Measurements from ENCODE around the gene PEPD. TPM values are rescaled to one million over a fixed set of nuclear protein-coding genes. Genes with fewer than 3 reads are reported as not detected.

Gene PEPD
- total RNA-seq, 1 experiment from 2014 or later, result 83.1 TPM

DNA sequence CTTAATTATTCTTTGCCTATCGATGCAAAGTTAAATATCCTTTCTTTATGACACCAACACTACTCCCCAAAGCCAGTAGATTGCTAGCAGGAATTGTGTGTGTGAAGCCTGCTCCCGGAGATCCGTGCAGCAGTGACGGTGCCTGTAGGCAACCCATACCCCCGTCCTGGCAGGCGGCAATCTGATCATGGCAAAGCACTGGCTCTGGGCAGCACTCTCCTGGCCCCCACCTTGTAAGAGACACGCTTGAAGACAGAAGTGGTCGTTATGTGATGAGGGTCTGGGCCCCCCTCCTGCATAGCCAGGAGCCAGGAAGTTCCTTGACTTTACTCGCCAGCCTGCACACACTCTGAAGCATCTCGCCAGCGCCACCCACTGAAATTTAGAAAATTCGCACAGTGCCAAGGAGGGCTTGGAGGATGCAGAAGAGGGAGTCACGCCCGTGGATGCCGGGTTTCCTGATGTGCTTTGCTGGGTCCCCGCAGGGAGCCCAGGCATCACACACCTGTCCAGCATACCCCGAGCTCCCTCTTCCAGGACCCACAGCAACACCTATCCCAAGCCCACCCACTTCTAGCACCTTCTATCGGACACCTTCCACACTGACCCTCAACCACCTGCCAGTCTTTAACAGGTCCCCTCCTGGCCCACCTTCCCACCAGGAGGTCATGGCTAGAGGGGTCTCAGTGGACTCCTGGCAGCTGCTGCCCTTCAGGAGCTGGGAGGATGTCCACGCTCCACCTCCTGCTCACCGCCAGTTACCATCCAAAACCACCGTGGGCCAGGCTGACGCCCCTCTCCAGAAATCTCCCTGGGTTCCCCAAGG, 93.6 kb downstream of the PEPD start (continued):
- TF ChIP-seq, protein P1, sequence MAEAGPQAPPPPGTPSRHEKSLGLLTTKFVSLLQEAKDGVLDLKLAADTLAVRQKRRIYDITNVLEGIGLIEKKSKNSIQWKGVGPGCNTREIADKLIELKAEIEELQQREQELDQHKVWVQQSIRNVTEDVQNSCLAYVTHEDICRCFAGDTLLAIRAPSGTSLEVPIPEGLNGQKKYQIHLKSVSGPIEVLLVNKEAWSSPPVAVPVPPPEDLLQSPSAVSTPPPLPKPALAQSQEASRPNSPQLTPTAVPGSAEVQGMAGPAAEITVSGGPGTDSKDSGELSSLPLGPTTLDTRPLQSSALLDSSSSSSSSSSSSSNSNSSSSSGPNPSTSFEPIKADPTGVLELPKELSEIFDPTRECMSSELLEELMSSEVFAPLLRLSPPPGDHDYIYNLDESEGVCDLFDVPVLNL (CRISPR knock-in tag; IDR thresholded peaks at IDR 0.05; ENCODE audit: borderline replicate concordance, low read depth), result no peak
- no peak for TF ChIP-seq TEAD4 (CRISPR knock-in tag; IDR thresholded peaks at IDR 0.05)

DNA sequence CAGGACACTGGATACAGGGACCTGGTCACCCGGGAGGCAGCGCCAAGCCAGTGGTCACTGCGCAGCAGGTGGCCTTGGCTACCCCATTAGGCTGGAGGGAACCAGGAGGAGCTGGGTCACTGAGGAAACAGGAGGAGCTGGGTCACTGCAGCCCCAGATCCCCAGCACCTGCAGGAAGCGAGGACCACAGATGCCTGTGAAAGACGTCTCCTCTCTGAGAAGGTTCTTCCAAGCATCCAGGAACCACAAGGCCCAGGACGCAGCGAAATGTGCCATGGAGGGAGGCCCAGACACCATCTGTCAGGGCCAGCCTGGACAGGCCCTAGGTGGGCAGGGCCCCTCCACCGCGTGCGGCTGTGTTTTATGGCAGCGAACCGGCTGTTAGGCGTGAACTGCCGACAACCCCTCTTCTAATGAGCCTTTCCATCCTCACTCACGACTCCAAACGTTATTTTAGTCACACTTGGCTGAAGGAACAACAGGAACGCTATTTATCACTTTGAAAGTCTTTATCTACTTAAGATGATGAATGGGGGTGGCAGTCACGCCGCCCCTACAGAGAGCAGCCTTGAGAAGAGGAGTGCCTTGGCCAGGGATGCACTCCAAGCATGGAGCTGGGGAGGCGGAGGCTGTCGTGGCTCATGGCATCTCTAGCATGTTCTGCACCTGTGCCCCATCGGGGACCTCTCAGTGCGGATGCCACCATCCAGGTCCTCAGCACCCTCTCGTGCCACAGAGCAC, 94.8 kb downstream of the PEPD start:
- H3K27me3 Mint-ChIP-seq (ENCODE audit: low read depth), result no peaks in the 10 kb centered on the region
- H3K9me3 Mint-ChIP-seq, result no peaks in the 10 kb centered on the region
- no peak for DNase-seq (ENCODE audit: low spot score)
- no peak overlapping the region for H3K27ac Mint-ChIP-seq
- no peaks in the 10 kb centered on the region for H3K4me1 Mint-ChIP-seq
- ATAC-seq, result no peak
- CTCF ChIA-PET, result interaction anchor here (1.0 to 2.9 kb wide), 2 partner anchors 11 to 341 kb away, joined by 4 to 10 read pairs; no protein-coding TSS in a partner anchor
- POLR2A ChIA-PET, result no interaction called here
- H3K36me3 Mint-ChIP-seq, result no peaks in the 10 kb centered on the region
- TF ChIP-seq FOXP1 (CRISPR knock-in tag; IDR thresholded peaks at IDR 0.05; ENCODE audit: borderline replicate concordance), result no peak
- TF ChIP-seq, protein P2, sequence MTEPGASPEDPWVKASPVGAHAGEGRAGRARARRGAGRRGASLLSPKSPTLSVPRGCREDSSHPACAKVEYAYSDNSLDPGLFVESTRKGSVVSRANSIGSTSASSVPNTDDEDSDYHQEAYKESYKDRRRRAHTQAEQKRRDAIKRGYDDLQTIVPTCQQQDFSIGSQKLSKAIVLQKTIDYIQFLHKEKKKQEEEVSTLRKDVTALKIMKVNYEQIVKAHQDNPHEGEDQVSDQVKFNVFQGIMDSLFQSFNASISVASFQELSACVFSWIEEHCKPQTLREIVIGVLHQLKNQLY (CRISPR knock-in tag; IDR thresholded peaks at IDR 0.05), result no peak
- TF ChIP-seq GRHL2 (CRISPR knock-in tag; IDR thresholded peaks at IDR 0.05; ENCODE audit: insufficient replicate concordance, severe bottlenecking), result no peak
- no peak for TF ChIP-seq CREB1 (CRISPR knock-in tag; IDR thresholded peaks at IDR 0.05)
- no peak overlapping the region for H3K4me3 Mint-ChIP-seq

DNA sequence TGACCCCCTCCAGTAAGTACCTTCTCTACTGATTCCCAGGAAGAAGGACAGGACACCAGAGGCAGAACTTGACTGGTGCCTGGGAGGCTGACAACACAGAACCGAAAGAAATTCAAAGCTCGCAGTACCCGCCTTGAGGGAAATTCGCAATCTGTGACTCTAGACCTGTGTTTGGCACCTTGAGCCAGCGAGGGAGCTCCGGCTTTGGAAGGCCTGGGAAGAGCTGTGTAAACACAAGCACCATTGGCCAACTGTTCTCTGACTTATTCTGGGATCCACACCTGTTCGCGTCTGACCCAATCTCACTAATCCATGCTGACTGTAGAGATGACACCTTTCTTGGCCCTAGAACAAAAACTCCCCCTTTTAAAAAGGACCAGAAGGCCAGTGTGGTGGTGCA, 97.4 kb downstream of the PEPD start:
- Mint-ChIP-seq H3K36me3 (no peaks in the 10 kb centered on the region), H3K27me3 (ENCODE audit: low read depth) (no peaks in the 10 kb centered on the region), H3K4me1 (peaks cover 4% of the 10 kb centered on the region; the same call in 1 of the 2 replicates), H3K9me3 (no peaks in the 10 kb centered on the region), H3K4me3 (no peak overlapping the region), H3K27ac (no peak overlapping the region)
- ChIA-PET CTCF (interaction anchor here (1.0 kb wide), 1 partner anchor 189 kb away, joined by 3 read pairs; no protein-coding TSS in a partner anchor), POLR2A (no interaction called here)
- ATAC-seq (no peak), DNase-seq (ENCODE audit: low spot score) (no peak)
- TF ChIP-seq ZNF317 (CRISPR knock-in tag; IDR thresholded peaks at IDR 0.05; ENCODE audit: borderline replicate concordance, low read depth), result no peak
- no peak for TF ChIP-seq SMAD3 (CRISPR knock-in tag; IDR thresholded peaks at IDR 0.05; ENCODE audit: borderline replicate concordance)
- TF ChIP-seq NR2C2 (CRISPR knock-in tag; IDR thresholded peaks at IDR 0.05), result no peak
- no peak for TF ChIP-seq GABPB1 (CRISPR knock-in tag; IDR thresholded peaks at IDR 0.05)
- no peak for TF ChIP-seq ATF6 (CRISPR knock-in tag; IDR thresholded peaks at IDR 0.05)
- TF ChIP-seq PRRX2 (CRISPR knock-in tag; IDR thresholded peaks at IDR 0.05), result no peak
- no peak for TF ChIP-seq ZNF416 (CRISPR knock-in tag; IDR thresholded peaks at IDR 0.05)
- TF ChIP-seq ATF1 (CRISPR knock-in tag; IDR thresholded peaks at IDR 0.05), result no peak
- no peak for TF ChIP-seq HMGXB4 (CRISPR knock-in tag; IDR thresholded peaks at IDR 0.05)
- TF ChIP-seq KAT7 (CRISPR knock-in tag; IDR thresholded peaks at IDR 0.05; ENCODE audit: borderline replicate concordance), result no peak
- no peak for TF ChIP-seq CREB1 (CRISPR knock-in tag; IDR thresholded peaks at IDR 0.05)
- no peak for TF ChIP-seq ZNF532 (CRISPR knock-in tag; IDR thresholded peaks at IDR 0.05; ENCODE audit: borderline replicate concordance)
- TF ChIP-seq, protein P3, sequence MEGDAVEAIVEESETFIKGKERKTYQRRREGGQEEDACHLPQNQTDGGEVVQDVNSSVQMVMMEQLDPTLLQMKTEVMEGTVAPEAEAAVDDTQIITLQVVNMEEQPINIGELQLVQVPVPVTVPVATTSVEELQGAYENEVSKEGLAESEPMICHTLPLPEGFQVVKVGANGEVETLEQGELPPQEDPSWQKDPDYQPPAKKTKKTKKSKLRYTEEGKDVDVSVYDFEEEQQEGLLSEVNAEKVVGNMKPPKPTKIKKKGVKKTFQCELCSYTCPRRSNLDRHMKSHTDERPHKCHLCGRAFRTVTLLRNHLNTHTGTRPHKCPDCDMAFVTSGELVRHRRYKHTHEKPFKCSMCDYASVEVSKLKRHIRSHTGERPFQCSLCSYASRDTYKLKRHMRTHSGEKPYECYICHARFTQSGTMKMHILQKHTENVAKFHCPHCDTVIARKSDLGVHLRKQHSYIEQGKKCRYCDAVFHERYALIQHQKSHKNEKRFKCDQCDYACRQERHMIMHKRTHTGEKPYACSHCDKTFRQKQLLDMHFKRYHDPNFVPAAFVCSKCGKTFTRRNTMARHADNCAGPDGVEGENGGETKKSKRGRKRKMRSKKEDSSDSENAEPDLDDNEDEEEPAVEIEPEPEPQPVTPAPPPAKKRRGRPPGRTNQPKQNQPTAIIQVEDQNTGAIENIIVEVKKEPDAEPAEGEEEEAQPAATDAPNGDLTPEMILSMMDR (IDR thresholded peaks at IDR 0.05), result no peak

All from WTC11 (cell line).